HEK293 (cell line): Measurements from ENCODE around the gene FGR.
A peak's percentile ranks its signal among the peaks of the same experiment; 100 is the strongest.

Experiments used
- GLIS1 ChIP-seq: fragments of 450-650 bp; formaldehyde crosslinking; IDR thresholded peaks from 2 replicates; pipeline ENCODE4 v1.5.1; 2016; ENCODE audit warnings: missing biosample characterization, missing genetic modification characterization
- PBX3 ChIP-seq: sonication (generic); formaldehyde crosslinking; IDR thresholded peaks from 2 replicates; pipeline ENCODE4 v1.8.1; 2022; ENCODE audit warnings: mild to moderate bottlenecking, moderate library complexity, missing genetic modification reagents
- PRDM1 ChIP-seq: fragments of 450-650 bp; formaldehyde crosslinking; IDR thresholded peaks from 2 replicates; pipeline ENCODE4; 2016; ENCODE audit warnings: missing biosample characterization, missing genetic modification characterization
- PRDM10 ChIP-seq: fragments of 450-650 bp; formaldehyde crosslinking; IDR thresholded peaks from 2 replicates; pipeline ENCODE4 v1.5.1; 2016; ENCODE audit warnings: missing biosample characterization, missing genetic modification characterization
- REST ChIP-seq: fragments of 450-650 bp; formaldehyde crosslinking; IDR thresholded peaks from 2 replicates; pipeline ENCODE4 v1.5.1; 2016; ENCODE audit warnings: missing biosample characterization, missing genetic modification characterization
- SCRT2 ChIP-seq: fragments of 450-650 bp; formaldehyde crosslinking; IDR thresholded peaks from 2 replicates; pipeline ENCODE4 v1.5.1; 2016; ENCODE audit warnings: missing biosample characterization, missing genetic modification characterization
- WT1 ChIP-seq: fragments of 450-650 bp; formaldehyde crosslinking; IDR thresholded peaks from 2 replicates; pipeline ENCODE4 v1.5.1; 2016; ENCODE audit warnings: missing biosample characterization, missing genetic modification characterization
- ZBTB7A ChIP-seq: fragments of 450-650 bp; formaldehyde crosslinking; IDR thresholded peaks from 2 replicates; pipeline ENCODE4 v1.5.1; 2016; ENCODE audit warnings: low read depth, missing biosample characterization, missing genetic modification characterization
- ZNF157 ChIP-seq: fragments of 450-650 bp; formaldehyde crosslinking; IDR thresholded peaks from 2 replicates; pipeline ENCODE4 v1.5.1; 2016; ENCODE audit warnings: missing biosample characterization, missing genetic modification characterization
- ZNF184 ChIP-seq: fragments of 450-650 bp; IDR thresholded peaks from 2 replicates; pipeline ENCODE4 v1.5.1; 2018; ENCODE audit warnings: missing biosample characterization, mild to moderate bottlenecking, missing genetic modification characterization
- ZNF280C ChIP-seq: fragments of 450-650 bp; formaldehyde crosslinking; IDR thresholded peaks from 2 replicates; pipeline ENCODE4 v1.5.1; 2016; ENCODE audit warnings: missing biosample characterization, missing genetic modification characterization
- ZNF423 ChIP-seq: fragments of 450-650 bp; formaldehyde crosslinking; IDR thresholded peaks from 2 replicates; pipeline ENCODE4 v1.5.1; 2016; ENCODE audit warnings: missing biosample characterization, missing genetic modification characterization
- ZNF530 ChIP-seq: fragments of 450-650 bp; formaldehyde crosslinking; IDR thresholded peaks from 2 replicates; pipeline ENCODE4 v1.5.1; 2016; ENCODE audit warnings: low read depth, missing biosample characterization, missing genetic modification characterization
- ZNF621 ChIP-seq: fragments of 450-650 bp; formaldehyde crosslinking; IDR thresholded peaks from 2 replicates; pipeline ENCODE4 v1.5.1; 2017; ENCODE audit warnings: missing biosample characterization, missing genetic modification characterization
- ZNF707 ChIP-seq: fragments of 450-650 bp; formaldehyde crosslinking; IDR thresholded peaks from 2 replicates; pipeline ENCODE4 v1.5.1; 2016; ENCODE audit warnings: missing biosample characterization, missing genetic modification characterization
- ZNF843 ChIP-seq: fragments of 450-650 bp; formaldehyde crosslinking; IDR thresholded peaks from 2 replicates; pipeline ENCODE4 v1.5.1; 2016; ENCODE audit warnings: missing biosample characterization, missing genetic modification characterization
- ZSCAN23 ChIP-seq: fragments of 450-650 bp; formaldehyde crosslinking; IDR thresholded peaks from 2 replicates; pipeline ENCODE4 v1.5.1; 2016; ENCODE audit warnings: missing biosample characterization, missing genetic modification characterization
- ZSCAN4 ChIP-seq: fragments of 450-650 bp; formaldehyde crosslinking; IDR thresholded peaks from 2 replicates; pipeline ENCODE4 v1.5.1; 2017; ENCODE audit warnings: missing biosample characterization, missing genetic modification characterization

Gene FGR

GRCh38 chr1:27599605-27600497, 35.1 kb downstream of the FGR start (continued):
- TF ChIP-seq ZNF157 (tag by site-specific recombination) (no peak), PRDM1 (tag by site-specific recombination) (peak; percentile 78), ZNF621 (no peak), ZNF530 (tag by site-specific recombination) (no peak), PBX3 (CRISPR knock-in tag) (no peak), ZNF843 (no peak), GLIS1 (peak; percentile 62), SCRT2 (tag by site-specific recombination) (peak; percentile 86), ZSCAN23 (tag by site-specific recombination) (no peak), ZNF707 (no peak), WT1 (tag by site-specific recombination) (no peak), PRDM10 (tag by site-specific recombination) (peak; percentile 92), ZSCAN4 (no peak), ZBTB7A (tag by site-specific recombination) (no peak), ZNF184 (no peak), ZNF423 (tag by site-specific recombination) (0 out of 2 replicates have a peak, but pooled peaks have one; percentile 15), ZNF280C (tag by site-specific recombination) (no peak), REST (no peak)
